Activated naive CD8-positive, alpha-beta T cell treated with anti-CD3 and anti-CD28 coated beads for 36 hours (primary cell): ENCODE data around the gene NECAB3. TPM values are rescaled to one million over a fixed set of nuclear protein-coding genes. Genes with fewer than 3 reads are reported as not detected.
"Not testable (repeated sequence)": the region's sequence is repeated elsewhere in the genome, so short reads cannot be mapped to it uniquely, and the experiment has no call there.

Source experiments
- DNase-seq: peaks from one replicate; pipeline ENCODE4 v3.0.0; 2021
- H3K27ac Mint-ChIP-seq: one replicate; pipeline ENCODE4 v1.8.0; 2022; ENCODE audit warnings: mild to moderate bottlenecking, moderate library complexity, mixed read lengths
- H3K27me3 Mint-ChIP-seq: one replicate; pipeline ENCODE4 v1.8.0; 2022; ENCODE audit warnings: mild to moderate bottlenecking, mixed read lengths
- H3K36me3 Mint-ChIP-seq: one replicate; pipeline ENCODE4 v1.8.0; 2021; ENCODE audit warnings: mild to moderate bottlenecking, mixed read lengths
- H3K4me1 Mint-ChIP-seq: one replicate; pipeline ENCODE4 v1.8.0; 2021; ENCODE audit warnings: mixed read lengths
- H3K4me3 Mint-ChIP-seq: one replicate; pipeline ENCODE4 v1.8.0; 2022; ENCODE audit warnings: mild to moderate bottlenecking, moderate library complexity, mixed read lengths
- H3K9me3 Mint-ChIP-seq: one replicate; pipeline ENCODE4 v1.8.0; 2022; ENCODE audit warnings: mixed read lengths
- total RNA-seq, 2 experiments: library from RNA; stranded (reverse); gene quantifications; one replicate each; pipeline ENCODE4 v1.2.3, GENCODE V29; 2021

NECAB3 gene
- total RNA-seq, 2 experiments from 2014 or later = 10.7 to 12.0 TPM

DNA sequence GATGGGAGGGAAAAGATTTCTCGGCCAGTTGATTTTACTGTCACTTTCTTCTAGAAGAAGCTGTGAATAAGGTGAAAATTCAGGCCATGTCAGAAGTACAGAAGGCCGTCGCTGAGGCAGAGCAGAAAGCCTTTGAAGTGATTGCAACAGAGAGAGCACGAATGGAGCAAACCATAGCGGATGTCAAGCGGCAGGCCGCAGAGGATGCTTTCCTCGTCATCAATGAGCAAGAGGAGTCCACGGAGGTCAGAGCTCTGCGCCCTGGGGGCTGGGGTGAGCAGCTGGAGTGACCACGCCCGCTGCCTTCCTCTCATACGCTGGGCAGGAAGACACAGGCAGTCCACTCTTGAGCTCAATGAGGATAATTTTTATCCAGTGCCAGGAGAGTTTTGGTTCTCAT is 33.9 kb downstream of the NECAB3 start:
- Mint-ChIP-seq H3K9me3 (no peaks in the 10 kb centered on the region), H3K27ac (no peak overlapping the region), H3K4me1 (no peaks in the 10 kb centered on the region), H3K36me3 (peaks cover 3% of the 10 kb centered on the region), H3K4me3 (no peak overlapping the region), H3K27me3 (no peaks in the 10 kb centered on the region)
- no peak for DNase-seq

DNA sequence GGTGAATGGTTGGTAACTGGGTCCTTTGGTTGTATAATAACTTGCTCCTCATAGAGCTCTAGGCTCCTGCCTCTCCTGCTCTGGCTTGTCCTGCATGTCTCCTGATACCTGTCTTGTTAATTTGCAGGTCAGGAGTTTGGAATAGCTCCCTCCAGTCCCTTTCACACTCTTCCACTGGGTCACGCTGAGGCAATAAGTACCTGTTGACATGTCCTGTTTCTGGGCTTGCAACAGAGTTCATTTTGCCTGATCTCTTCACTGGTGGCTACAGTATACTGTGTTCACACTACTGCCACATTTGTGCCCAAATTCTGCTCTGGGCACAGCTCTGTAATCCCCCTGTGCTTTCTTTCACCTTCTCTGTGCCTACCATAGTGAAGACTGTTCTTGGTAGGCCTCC is 37.5 kb downstream of the NECAB3 start:
- no peaks in the 10 kb centered on the region for H3K27me3 Mint-ChIP-seq
- peaks cover 3% of the 10 kb centered on the region for H3K36me3 Mint-ChIP-seq
- H3K4me3 Mint-ChIP-seq = no peak overlapping the region
- no peaks in the 10 kb centered on the region for H3K9me3 Mint-ChIP-seq
- no peak for DNase-seq
- no peaks in the 10 kb centered on the region for H3K4me1 Mint-ChIP-seq
- no peak overlapping the region for H3K27ac Mint-ChIP-seq

DNA sequence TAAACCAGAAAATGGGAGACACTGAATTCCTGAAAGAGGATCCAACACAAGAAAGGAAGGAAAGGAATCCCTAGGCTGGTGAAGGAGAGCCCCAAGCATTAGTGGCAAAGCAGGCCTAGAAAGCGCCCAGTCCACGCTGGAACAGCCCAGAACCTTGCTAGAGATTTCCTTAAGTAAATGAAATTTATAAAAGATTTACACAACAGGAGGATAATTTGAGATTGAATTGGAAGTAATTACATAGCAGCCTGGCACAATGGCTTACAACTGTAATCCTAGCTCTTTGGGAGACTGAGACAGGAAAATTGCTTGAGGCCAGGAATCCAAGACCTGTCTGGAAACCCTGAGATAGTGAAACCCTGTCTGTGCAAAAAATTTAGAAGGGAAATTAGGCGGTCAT is 38.9 kb downstream of the NECAB3 start:
- peaks cover 3% of the 10 kb centered on the region for H3K36me3 Mint-ChIP-seq
- no peaks in the 10 kb centered on the region for H3K27me3 Mint-ChIP-seq
- no peak for DNase-seq
- H3K4me1 Mint-ChIP-seq = no peaks in the 10 kb centered on the region
- no peak overlapping the region for H3K27ac Mint-ChIP-seq
- no peaks in the 10 kb centered on the region for H3K9me3 Mint-ChIP-seq
- H3K4me3 Mint-ChIP-seq = no peak overlapping the region

DNA sequence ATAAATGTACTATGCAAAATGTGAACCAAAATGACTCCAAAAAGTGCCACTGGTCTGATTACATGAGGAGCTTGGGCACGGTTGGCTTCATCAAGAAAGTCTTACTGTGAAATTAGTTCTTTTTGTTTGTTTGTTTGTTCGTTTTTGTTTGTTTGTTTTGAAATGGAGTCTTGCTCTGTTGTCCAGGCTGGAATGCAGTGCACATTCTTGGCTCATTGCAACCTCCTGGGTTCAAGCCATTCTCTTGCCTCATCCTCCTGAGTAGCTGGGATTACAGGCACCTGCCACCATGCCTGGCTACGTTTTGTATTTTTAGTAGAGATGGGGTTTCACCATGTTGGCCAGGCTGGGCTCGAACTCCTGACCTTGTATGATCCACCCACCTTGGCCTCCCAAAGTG is 42.3 kb downstream of the NECAB3 start:
- not testable (repeated sequence) for DNase-seq, H3K27ac Mint-ChIP-seq, H3K9me3 Mint-ChIP-seq, H3K4me3 Mint-ChIP-seq, H3K27me3 Mint-ChIP-seq, H3K4me1 Mint-ChIP-seq, H3K36me3 Mint-ChIP-seq

DNA sequence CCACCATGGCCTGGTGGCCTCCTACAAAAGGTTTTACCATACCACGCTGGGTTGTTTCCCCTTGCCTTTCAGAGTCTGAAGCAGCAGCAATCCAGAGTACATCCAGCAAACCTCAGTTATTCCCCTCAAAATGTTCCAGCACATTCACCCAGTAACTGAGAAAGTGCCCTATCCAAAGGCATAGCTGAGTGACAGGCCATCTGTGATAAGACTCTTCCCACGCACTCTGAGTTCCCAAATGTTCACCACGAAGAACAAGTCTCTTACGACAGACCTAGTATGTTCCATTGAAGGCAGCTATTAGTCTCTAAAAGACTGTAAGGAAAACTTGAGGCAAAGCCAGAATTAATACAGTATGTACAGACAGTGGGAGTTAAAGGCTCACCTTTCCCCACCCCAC is 43.7 kb downstream of the NECAB3 start:
- Mint-ChIP-seq H3K27me3 (no peaks in the 10 kb centered on the region), H3K27ac (no peak overlapping the region), H3K4me1 (no peaks in the 10 kb centered on the region), H3K9me3 (no peaks in the 10 kb centered on the region), H3K4me3 (no peak overlapping the region), H3K36me3 (peaks cover 4% of the 10 kb centered on the region)
- no peak for DNase-seq

DNA sequence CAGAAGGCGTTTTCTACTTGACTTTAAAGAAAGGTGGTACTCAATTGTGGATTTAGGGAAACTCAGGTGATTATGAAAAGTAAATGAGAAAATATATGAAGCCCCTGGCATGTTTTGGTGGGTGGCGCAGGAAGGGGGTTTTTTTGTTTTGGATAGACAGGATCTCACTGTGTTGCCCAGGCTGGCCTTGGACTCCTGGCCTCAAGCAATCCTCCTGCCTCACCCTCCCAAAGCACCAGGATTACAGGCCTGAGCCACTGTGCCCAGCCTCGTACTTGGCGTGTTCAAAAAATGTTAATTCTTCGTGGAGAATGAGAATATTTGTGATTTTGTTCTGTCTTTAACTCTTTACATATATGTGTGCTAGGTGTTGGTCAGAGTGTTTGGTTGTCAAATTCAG is 44.2 kb downstream of the NECAB3 start:
- no peaks in the 10 kb centered on the region for H3K9me3 Mint-ChIP-seq
- no peaks in the 10 kb centered on the region for H3K27me3 Mint-ChIP-seq
- H3K4me1 Mint-ChIP-seq = no peaks in the 10 kb centered on the region
- no peak overlapping the region for H3K4me3 Mint-ChIP-seq
- H3K36me3 Mint-ChIP-seq = peaks cover 8% of the 10 kb centered on the region
- H3K27ac Mint-ChIP-seq = no peak overlapping the region
- DNase-seq = no peak

DNA sequence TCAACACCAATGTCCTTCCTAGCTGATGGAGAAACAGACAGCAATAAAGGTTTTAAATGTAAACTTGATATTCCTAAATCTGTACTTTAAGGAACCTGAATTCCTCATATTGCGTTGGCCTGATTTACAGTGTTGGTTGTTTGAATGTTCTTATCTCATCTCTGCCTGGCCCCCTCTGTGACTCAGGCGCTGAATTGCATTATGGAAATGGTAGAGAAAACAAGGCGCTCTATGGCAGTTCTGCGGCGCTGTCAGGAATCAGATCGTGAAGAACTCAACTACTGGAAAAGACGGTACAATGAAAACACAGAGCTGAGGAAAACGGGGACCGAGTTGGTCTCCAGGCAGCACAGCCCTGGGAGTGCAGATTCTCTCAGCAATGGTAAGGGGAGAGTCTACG is 44.7 kb downstream of the NECAB3 start:
- no peak for DNase-seq
- Mint-ChIP-seq H3K27ac (no peak overlapping the region), H3K9me3 (no peaks in the 10 kb centered on the region), H3K27me3 (no peaks in the 10 kb centered on the region), H3K4me1 (peaks cover under 1% of the 10 kb centered on the region), H3K4me3 (no peak overlapping the region), H3K36me3 (peaks cover 12% of the 10 kb centered on the region)

DNA sequence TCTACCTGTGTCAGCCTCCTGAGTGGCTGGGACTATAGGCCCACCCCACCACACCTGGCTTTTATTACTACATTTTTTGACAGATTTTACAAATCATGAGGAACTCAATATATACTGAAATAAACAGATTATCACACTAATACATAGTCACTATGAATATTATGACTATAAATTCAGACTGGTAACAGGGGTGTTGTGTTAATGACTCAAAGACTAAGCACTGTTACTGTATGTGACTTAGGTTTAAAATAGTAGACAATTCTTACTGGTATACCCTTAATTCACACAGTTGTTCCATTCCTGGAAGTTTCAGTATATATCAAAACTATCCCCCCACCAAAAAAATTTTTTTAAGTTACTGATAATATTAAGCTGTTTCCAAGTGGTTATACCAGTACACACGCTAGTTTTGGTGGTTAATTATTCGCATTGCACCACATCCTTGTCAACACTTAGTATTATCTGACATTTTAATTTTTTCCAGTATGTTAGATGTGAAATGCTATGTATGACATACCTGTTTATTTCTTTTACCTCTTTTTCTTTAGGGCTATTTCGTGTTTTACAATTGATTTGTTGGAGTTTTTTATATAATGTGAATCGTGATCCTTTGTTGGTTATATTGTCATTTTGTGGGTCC is 46.5 kb downstream of the NECAB3 start:
- no peak overlapping the region for H3K4me3 Mint-ChIP-seq
- H3K27ac Mint-ChIP-seq = no peak overlapping the region
- peaks cover 16% of the 10 kb centered on the region for H3K36me3 Mint-ChIP-seq
- H3K9me3 Mint-ChIP-seq = no peaks in the 10 kb centered on the region
- H3K27me3 Mint-ChIP-seq = no peaks in the 10 kb centered on the region
- DNase-seq = no peak
- H3K4me1 Mint-ChIP-seq = peaks cover 4% of the 10 kb centered on the region

DNA sequence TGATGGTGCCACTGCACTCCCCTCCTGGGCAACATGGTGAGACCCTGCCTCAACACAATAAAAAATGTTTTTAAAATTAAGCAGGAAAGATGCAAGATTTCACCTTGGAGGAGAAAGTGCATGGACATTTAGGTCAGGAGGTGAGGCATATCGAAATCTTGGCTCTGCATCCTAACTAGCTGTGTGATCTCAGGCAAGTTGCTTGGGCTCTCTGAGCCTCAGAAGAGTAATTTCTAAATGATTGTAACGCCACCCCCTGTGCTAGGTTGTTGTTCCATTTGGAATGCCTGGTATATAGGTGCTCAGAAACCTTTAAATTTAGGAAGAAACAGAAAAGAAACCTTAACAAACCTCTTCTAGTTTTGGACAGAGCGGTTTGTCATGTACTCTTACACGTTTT is 48.0 kb downstream of the NECAB3 start:
- Mint-ChIP-seq H3K4me3 (no peak overlapping the region), H3K27me3 (no peaks in the 10 kb centered on the region), H3K36me3 (peaks cover 16% of the 10 kb centered on the region), H3K27ac (no peak overlapping the region), H3K9me3 (no peaks in the 10 kb centered on the region), H3K4me1 (peaks cover 6% of the 10 kb centered on the region)
- no peak for DNase-seq

DNA sequence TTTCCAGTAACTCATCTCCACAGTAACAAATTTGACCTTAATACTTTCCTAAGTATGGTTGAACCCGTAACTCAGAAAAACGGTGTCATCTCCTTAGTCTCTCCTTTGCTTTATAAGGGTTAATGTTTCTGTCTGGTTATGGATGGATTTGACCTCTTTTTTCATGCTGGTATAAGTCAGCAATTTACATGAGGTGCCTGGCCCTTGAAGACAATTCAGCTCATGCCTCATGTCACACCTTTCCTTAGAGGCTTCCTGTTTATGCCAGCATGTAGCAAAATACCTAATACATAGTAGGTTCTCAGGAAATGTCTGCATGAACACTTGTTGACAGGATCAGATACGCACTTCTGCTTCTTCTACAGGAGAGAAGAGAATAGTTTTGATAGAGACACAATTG is 49.8 kb downstream of the NECAB3 start:
- Mint-ChIP-seq H3K27ac (no peak overlapping the region), H3K4me1 (peaks cover 6% of the 10 kb centered on the region), H3K9me3 (no peaks in the 10 kb centered on the region), H3K36me3 (peaks cover 16% of the 10 kb centered on the region), H3K4me3 (no peak overlapping the region), H3K27me3 (no peaks in the 10 kb centered on the region)
- DNase-seq = no peak

DNA sequence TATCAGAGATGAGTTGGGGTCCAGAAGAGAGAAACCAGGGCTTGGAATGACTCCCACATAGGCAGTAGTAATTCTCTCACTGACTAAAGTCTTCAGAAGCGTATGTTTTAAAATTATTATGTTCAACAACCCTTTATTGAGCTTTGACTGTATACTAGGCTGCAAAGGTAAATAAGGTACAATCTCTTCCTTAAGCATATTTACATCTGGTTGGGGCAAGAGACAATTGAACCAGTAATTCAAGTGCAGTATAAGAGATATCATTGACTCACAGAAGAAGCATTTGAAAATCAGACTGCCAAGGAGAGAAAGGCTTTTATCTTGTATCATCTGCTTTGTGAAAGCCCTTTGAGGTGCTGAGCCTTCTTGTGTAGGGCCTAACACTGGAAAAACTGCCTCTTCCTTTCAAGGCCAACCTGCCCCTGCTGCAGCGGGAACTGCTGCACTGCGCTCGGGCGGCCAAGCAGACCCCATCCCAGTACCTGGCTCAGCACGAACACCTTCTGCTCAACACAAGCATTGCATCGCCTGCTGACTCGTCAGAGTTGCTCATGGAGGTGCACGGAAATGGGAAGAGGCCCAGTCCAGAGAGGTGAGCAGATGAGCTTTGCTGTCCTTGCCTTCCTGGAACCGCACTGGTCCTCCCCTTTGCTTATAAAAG is 51.4 kb downstream of the NECAB3 start:
- peaks cover 6% of the 10 kb centered on the region for H3K4me1 Mint-ChIP-seq
- no peaks in the 10 kb centered on the region for H3K9me3 Mint-ChIP-seq
- H3K4me3 Mint-ChIP-seq = no peak overlapping the region
- no peak overlapping the region for H3K27ac Mint-ChIP-seq
- H3K27me3 Mint-ChIP-seq = no peaks in the 10 kb centered on the region
- peaks cover 12% of the 10 kb centered on the region for H3K36me3 Mint-ChIP-seq
- DNase-seq = no peak

DNA sequence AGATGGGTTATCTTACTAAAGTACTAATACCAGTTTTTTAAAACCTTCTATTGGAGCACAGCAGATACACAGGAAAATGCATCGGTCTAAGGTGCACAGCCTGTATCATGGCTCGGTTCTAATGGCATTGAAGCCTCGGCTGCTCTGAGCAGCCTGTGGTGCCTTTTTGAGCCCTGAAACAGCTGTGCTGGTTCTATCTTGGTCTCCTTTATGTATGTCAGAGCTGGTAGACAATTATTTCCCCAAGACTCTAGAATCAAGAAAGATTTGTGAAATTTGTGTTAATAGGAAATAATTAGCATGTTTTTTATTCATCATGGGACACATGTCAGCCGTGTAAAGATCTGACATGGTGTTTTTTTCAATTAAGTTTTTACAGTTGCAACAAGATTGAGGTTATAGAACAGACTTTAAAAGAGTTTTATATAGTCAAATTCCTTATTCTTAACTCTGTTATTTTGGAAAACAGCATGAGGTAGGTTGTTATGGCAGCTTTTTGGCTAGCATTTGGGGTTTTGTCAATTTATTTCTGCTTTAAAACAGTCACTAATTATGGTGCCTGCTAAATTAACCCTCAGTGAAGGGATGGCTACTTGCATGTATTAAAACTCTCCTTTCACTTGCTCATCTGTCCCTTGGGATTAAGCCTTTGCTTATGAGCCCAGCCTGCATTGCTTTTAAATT is 52.4 kb downstream of the NECAB3 start:
- peaks cover 12% of the 10 kb centered on the region for H3K36me3 Mint-ChIP-seq
- no peak overlapping the region for H3K27ac Mint-ChIP-seq
- H3K4me1 Mint-ChIP-seq = peaks cover 8% of the 10 kb centered on the region
- DNase-seq = no peak
- H3K4me3 Mint-ChIP-seq = no peak overlapping the region
- no peaks in the 10 kb centered on the region for H3K9me3 Mint-ChIP-seq
- no peaks in the 10 kb centered on the region for H3K27me3 Mint-ChIP-seq

DNA sequence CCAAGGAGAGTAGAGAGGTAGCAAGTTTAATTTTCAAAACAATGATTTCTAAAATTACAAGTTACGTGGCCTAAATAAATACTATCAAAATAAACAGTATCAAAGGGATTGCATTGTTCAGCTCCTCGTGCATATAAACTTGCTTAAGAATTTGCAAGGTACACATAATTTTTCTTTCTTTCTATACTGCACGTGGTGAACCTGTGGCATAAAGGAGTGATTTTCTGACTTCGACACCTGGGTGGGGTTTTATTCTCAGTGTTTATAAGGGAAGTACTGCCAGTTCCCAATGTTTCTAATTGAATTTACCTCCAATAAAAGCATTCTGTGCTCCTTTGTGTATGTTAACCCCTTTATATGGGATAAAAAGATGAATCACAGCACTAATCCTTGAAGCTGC is 62.2 kb downstream of the NECAB3 start:
- H3K36me3 Mint-ChIP-seq = peaks cover 6% of the 10 kb centered on the region
- no peaks in the 10 kb centered on the region for H3K9me3 Mint-ChIP-seq
- no peaks in the 10 kb centered on the region for H3K27me3 Mint-ChIP-seq
- H3K4me1 Mint-ChIP-seq = no peaks in the 10 kb centered on the region
- no peak overlapping the region for H3K4me3 Mint-ChIP-seq
- H3K27ac Mint-ChIP-seq = no peak overlapping the region
- no peak for DNase-seq

DNA sequence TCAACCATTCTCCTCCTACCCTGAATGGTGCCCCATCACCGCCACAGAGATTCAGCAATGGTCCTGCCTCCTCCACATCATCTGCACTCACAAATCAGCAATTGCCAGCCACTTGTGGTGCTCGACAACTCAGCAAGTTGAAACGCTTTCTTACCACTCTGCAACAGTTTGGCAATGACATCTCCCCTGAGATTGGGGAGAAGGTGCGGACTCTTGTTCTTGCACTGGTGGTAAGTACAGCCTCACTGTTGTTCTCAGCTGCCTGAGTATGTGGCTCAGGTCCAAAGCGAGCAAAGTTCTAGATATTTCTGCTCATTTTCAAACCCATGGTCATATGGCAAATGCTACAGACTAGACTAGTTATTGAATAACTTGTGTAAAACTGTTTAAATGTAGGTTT is 63.1 kb downstream of the NECAB3 start:
- H3K36me3 Mint-ChIP-seq = peaks cover 4% of the 10 kb centered on the region
- DNase-seq = no peak
- no peak overlapping the region for H3K27ac Mint-ChIP-seq
- no peaks in the 10 kb centered on the region for H3K4me1 Mint-ChIP-seq
- no peaks in the 10 kb centered on the region for H3K27me3 Mint-ChIP-seq
- H3K9me3 Mint-ChIP-seq = no peaks in the 10 kb centered on the region
- H3K4me3 Mint-ChIP-seq = no peak overlapping the region

DNA sequence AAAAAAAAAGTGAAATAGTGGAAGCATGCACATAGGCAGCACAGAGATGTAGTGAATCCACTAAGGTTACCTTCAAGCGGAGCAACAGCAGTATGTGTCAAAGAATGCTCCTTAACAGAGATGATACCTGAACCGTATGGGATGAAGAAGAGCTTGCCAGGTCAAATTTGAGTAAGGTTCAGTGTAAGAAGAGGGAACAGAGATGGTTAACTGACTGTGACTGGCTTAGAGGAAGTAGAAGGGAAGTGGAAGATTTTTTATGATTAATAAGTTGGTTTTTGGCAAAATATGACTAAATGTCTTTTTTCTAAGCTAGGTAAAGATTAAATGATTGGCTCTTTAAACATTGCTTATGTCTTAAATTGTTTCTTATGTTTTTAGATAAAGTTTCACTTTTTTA is 64.7 kb downstream of the NECAB3 start:
- H3K27me3 Mint-ChIP-seq = no peaks in the 10 kb centered on the region
- no peak overlapping the region for H3K4me3 Mint-ChIP-seq
- DNase-seq = no peak
- no peaks in the 10 kb centered on the region for H3K4me1 Mint-ChIP-seq
- H3K36me3 Mint-ChIP-seq = peaks cover 4% of the 10 kb centered on the region
- H3K27ac Mint-ChIP-seq = no peak overlapping the region
- no peaks in the 10 kb centered on the region for H3K9me3 Mint-ChIP-seq
